Measurements from ENCODE around the gene GPC6. TPM values are rescaled to one million over a fixed set of nuclear protein-coding genes. Genes with fewer than 3 reads are reported as not detected.
A peak's percentile ranks its signal among the peaks of the same experiment; 100 is the strongest.

GPC6 gene
- polyA plus RNA-seq, 10 donors: 8.0 to 21.9 (median 15.3) TPM

DNA sequence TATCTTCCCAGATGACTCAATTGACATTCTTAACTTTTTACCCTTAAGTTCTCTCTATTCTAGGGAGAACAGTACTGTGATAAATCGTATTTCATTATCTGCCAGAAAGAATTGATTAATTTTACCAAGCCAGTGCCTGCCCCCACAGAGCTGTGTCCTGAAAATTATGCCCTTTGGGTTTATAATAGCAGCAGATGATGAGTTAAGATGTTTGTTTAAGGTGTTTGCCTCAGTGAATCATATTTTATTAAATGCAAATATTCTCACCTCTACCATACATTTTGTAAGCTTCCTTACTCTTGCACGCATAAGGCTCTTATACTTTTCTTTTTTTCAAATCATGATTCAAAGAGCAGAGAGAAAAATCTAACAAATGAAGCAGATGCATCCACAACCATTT lies 934.3 kb downstream of the GPC6 start:
- DNase-seq: no peak

DNA sequence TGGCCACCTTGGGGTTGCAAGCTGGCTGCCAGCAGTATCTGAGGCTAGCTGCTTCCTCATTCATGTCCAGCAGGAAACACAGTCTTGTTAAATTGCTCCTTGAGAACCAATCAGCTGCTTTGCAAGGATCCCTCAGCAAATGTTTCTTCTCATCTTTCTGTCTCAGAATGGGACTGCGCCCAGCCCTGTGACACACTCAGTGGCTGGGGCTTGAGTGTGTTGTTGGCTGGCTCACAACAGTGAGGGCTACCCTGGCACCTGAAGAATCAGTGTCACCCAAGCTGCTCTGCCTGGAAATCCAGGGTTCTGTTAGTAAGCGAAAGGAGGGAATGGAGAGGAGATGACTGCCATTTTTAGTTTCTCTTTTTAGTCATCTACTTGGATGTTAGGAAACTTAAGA lies 935.7 kb downstream of the GPC6 start:
- DNase-seq: no peak

DNA sequence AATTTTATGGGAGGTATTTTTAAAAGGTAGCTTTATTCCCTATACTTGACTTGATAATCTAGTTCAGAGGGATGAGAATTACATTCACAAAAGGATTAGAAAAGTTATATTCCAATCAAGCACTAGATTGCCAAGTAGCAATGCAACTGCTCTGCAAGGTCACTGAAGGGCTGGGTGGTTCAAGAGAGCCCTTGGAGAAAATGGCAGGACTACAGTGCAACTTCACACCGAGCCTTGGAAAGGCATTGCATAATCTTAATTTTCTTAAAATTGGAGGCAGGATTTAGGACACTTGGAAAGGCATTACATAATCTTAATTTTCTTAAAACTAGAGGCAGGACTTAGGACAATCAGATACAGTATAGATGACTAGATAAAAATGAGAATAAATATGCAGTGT lies 936.9 kb downstream of the GPC6 start:
- no peak for DNase-seq

DNA sequence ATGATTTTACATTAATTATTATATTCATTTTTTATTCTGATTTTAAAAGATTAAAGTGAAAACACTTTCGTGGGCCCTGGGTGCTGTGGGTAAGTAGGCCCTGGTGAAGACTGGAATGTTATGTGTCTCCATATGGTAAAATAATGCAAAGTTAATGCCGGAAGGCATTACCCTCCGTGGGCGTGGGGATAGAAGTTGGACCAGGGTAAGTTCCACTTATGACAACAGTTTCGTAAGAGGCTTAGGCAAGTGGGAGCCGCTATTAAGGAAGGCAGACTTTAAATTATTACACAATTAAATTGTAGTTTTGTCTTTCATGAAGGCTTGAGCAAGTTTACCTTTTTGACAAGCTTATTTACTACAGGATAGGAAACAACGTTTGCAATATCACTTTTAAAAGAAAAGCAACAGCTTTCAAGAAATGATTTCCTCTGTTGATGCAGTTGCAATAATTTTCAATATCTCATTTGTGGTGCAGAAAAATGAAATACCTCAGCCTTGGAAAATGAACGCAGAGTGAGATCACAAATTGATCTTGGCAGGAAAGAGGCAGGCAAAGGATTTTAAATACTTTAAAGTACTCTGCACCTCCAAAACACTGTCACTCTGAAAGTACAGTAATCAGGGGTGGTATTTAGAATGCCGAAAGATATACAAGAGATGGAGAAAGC lies 942.3 kb downstream of the GPC6 start:
- DNase-seq: peak; percentile 15 to 62 (median 39)

DNA sequence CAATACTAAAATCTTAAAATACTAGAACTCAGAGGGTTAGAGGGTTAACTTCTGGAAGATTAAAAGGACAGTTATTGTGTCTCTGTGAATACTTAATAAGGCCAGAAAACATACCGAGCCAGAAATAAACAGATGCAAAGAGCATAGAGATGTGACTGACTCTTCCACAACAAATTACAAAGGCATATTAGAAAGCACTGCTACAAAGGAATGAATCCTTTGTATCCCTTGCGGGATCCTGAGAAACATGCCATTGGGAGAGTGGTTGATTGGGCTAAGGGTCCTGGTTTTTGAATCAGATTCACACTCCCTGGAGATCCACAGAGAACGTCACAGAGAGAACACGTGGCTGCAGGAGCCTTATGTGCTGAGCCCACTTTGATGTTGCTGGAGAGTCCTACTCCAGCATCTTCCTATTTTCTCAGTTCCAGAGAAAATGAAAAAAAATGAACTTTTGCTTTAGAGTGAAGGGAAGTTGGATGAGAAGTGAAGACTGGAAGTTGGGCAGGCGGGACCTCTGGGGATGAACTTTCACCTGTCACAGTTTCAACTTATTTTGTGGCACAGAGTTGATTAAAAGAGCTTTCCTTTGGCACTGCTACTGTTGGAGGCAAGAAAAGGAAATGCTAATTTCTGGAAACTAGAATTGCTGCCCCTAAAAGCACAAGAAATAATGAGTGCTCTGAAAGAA lies 943.0 kb downstream of the GPC6 start:
- DNase-seq: peak; percentile 8 to 71 (median 42)

DNA sequence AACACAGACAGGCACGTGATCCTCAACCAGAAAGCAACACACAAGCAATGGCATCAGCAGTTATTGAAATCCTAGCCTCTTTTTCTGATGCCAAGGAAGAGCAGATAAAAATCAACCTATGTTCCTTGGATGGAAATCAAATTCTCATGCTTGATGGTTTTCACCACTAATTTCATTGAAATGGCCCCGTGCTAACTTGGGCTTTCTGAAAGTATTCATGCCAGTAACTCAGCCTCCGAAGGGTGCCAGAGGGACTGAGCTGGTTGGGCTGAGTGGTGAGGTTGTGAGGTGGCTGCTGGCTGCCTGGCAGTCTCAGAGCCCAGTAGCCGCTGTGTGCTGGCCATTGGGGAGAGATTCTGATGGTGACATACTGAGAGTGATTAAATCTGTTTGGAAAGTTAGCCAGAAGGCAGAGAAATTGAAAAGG lies 943.6 kb downstream of the GPC6 start:
- peak in 1 of 3 donors; percentile 18 for DNase-seq

DNA sequence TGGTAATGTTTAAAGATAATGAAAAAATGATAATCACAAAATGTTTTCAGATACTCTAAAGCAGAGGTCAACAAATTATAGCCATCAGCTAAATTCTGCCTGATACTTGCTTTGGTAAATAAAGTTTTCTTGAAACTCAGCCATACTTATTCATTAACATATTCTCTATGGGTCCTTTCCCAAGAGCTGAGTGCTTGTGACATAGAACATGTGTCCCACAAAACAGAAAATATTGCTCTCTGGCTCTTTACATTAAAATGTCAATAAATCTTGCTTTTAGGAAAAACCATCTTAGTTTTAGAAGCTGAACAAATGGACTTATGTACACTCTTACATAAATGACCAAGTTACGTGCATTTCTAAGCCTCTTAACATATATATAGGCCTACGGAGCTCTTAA lies 945.8 kb downstream of the GPC6 start:
- no peak for DNase-seq

DNA sequence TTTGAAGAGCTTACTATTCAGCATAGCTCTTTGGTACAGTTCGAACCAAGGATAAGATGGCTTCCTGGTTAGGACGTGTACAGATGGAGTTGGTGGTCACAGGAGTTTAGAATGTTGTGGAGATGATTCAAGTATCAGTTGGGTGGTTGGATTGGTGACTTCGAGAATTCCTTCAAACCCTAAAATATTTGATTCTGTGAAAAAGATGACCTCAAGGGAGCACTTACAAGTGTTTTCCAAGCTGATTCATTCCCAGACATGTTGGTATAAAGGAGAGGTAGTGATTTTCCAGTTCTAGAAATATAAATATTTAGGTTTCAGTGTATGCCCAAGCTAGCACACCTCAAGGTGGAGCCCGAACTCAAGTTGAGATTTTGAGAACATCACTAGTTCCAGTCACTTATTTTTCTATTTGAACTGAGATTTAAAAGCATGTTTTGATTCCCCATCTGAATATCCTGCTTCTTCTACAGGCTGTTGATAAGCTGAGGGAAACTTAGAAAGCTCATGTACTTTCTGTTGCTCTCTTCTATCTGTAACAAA lies 946.8 kb downstream of the GPC6 start:
- DNase-seq: peak in 1 of 3 donors; percentile 55

DNA sequence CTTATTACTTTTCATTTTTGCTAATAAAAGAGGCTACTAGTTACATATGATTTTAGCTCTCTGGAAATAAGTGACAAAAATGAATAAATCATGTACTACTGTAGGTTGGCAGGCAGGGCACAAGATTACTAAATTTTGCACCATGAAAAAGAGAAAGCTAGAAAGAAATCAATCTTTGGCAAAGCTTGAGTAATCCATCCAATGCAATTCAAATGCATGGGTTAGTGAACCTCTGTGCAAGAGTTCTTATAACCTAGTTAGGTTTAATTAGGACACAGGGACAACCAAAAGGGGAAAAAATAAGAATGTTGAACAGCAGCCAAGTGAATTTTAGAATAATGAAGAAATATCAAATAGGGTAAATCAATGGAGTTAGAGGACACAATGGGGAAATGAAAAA lies 947.4 kb downstream of the GPC6 start:
- DNase-seq: no peak

DNA sequence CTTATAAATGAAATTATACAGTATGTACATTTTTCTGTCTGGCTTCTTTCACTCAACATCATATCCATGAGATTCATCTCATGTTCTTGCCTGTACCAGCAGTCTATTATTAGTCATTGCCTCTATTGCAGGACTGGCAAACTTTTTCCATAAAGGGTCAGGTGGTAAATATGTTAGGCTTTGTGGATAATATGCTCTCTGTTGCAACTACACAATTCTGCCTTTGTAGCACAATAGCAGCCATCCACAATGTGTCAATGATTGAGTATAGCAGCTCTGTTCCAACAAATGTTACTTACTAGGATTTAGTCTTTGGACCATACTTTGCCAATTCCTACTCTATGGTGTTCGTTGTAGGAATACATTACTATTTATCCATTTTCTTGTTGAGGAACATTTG lies 948.5 kb downstream of the GPC6 start:
- no peak for DNase-seq

DNA sequence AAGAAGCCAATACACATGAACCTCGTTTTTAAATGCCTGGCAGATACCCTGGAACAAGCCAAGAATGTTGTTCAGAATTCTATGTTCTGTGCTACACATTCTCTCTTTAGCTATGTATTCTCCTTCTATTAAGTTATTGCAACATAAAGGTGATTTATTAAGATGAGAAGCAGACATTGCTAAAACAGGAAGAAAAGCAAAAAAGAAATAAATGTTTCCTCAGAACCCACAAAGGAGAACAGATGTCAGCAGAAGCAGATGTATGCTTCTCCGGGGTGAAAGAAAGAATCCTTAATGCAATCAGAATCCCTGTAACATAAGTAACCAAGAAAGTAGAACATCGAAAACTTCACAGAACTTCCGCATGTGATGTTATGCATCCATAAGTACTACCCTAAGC lies 950.0 kb downstream of the GPC6 start:
- DNase-seq: peak in 2 of 3 donors; percentile 33 to 67

DNA sequence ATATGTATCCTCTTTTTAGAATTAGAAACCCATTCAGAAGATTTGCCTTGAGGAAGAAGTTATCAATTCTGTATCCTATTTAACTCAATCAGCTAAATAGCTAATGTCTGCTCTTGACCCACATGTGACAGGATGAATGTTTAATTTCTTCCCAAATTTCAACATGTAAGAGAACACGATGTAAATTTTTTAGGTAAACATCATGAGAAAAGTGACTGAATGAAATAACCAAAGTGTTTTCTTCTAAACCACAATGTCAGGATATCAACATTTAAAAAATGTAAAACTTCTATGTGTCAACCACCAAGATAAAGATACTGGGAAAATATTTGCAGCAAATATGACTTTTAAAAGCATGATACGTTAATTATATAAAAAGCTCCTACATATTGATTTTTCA lies 950.4 kb downstream of the GPC6 start:
- DNase-seq: no peak

DNA sequence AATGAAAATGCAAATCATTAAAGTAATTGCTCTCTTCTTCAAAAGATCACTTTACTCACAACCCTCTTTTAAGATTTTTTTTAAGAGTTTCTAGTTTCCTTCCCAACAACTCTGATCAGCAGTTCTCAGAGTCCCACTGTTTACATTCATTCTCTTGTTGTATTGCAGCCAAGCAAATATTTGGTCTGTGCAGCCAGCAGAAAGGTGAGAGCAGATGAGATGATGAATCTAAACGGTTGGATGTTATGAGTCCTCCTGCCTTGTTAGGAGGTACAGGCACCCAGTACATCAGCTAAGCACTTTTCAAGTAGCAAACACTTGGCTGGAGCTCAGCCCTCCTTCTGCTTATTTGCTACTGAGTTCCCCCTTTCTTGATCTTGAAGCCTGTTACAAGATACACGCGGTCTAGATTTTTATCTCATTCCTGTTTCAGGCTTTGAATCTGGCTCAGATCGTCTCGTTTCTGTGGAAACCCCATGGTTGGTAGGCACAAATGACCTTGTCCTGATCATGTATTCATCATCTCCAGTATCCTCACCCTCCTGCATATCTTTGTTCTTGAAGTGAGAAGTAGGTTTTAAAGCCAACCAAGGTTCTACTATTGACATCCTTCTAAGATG lies 952.1 kb downstream of the GPC6 start:
- DNase-seq: no peak

DNA sequence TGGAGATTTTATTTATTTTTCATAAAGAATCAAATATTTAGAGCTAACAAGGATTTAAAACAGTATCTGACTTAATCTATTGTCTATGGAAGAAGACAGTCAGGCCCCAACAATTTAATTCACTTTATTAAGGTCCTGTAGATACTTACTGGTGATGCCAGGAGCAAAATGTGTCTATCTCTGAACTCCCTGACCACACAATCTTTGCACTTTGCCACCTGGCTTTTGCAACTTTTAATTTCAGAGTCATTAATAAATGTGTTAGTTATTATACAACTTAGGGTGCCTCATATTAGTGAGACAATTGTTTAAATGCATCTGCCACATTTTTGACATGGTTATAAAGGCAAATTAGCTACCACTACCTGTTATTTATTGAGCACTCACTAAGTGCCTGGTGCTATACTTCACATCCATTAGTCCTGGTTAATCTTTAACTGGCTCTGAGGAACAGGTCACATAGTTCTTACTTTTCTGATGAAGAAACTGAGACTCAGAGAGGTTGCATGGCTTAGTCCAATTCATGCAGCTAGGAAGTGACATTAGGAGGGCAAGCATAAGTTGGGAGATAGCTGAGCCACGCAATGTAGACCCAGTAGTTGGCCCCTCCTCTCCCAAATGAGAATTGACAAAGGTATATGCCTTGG lies 955.0 kb downstream of the GPC6 start:
- no peak for DNase-seq

DNA sequence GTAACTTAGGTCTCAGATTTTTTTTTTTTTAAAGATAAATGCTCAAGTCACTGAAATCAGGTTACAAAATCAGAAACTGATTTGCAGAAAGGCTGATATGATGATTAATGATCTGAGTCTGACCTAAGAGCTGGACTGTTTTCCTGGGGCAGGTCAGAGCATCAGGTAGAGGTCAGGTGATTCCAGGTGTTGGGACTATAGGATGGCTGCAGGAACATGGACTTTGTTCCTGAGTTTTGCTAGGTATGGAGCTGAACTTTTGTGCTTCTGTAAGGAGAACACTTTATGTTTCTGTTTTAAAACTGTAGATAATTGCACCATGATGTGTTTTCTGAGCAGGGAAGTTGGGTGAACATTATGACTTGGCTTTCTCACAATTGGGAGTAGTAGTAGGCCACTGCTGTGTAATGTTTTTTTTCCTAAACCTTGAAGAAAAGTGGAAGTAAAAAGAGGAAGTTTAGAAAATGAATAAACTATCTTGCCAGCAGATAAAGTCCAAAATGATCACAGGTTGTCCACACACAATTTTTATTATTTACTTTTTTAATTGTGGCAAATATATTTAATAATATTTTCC lies 955.7 kb downstream of the GPC6 start:
- DNase-seq: no peak

DNA sequence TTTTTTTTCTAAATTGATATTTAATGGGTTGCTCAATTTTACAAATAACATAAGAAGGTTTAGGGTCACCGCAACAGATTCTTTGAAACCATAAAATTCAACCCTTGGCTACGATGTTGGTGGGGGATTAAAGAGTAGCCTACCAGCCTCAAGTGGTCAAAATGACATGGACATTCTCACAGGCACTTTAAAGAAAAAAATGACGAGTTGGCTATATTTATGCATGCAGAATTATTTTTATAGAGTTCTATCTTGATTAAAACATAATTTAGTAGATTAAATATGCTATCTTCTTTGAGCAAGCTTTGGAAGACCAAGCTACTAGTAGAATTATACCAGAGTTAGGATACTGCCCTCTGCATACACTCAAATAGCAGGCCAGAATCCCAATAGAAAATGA lies 959.9 kb downstream of the GPC6 start:
- DNase-seq: no peak

DNA sequence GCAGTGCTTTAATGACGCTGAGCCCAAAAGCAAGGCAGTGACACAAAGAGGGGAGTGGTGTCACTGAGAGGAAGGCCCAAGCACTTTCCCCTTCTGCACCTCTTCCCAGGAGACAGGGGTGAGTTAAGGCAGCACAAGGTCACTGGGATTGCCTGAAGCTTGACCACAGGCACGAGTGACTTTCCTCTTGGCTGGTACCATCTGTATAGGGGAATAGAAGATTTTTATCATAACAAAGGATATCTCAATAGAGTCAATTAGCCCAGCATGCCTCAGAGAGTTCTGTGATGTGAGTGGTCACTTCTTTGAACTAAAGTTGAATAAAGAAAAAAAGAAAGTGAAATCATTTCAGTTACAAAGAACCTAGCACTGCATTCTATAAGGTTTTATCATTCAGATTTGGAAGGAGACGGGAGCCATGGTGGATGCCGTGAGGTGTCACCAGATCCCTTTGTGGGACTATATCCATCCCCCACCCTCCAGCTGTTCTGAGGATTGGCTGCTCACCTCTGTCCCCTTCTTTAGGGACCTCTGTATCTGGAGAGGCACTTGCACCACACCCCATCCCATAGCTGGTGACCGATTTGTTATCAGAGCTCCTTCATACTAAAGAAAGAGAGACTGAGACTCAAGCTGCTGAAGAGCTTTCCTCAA lies 961.7 kb downstream of the GPC6 start:
- no peak for DNase-seq

DNA sequence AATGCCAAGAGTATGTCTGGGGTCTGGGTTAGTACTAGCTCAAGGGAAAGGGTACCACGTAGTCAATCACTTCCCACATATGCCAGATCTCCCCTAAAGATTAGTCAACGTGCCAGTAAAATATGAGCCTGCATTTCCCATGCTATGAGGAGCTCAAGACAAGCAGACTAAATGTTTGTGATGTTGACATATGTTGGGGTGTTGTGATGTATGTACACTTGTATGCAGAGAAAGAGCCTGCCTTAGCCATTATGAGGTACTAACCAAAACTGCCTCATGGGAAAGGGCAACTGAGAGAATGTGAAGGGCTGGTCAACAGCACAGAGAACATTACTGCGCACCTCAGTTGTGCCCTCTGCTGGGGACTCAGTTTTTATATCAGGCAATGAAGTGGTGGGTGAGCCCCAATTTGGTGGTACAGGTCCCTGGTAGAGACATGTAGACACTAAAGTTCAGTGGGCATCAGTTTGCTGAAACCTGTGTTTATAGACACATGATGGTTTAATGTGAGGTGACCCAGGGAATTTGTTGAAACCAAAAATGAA lies 965.9 kb downstream of the GPC6 start:
- peak in 1 of 3 donors; percentile 14 for DNase-seq

DNA sequence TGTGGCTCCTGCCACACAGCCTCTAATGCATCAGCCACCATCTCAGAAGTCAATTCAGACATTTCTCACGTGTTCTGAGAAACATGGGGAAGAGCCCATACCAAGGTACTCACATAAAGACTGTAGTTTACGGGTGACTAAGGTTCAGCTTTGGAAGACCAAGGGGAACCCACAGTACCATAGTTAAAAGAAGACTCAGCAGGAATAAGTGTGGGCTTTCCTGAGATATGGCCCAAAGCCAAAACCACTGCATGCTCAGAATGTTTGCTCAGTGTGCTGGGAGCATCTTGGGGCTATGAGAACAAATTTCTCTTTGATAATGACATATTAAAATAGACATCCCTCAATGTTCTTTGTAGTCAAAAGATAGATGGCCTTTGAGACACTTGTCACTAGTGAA lies 969.1 kb downstream of the GPC6 start:
- DNase-seq: peak in 1 of 3 donors; percentile 88

DNA sequence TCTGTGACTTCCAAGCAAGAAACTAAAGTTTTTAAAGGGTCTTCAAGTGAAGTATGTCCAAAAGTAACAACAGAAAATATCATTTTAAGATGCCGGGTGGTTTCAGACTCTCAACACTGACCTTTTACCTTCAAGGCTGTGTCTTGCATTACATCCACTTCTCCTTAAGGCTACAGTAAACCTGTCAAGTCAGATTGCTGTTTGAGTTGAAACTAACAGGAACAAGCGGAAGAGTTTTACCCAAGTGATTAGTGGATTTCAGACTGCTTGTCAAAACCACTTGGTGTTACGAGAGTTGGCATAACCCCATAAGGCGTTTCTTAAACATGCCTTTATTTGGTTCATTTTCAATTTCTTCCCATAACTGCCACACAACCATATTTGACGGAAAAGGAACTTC lies 969.8 kb downstream of the GPC6 start:
- DNase-seq: no peak

DNA sequence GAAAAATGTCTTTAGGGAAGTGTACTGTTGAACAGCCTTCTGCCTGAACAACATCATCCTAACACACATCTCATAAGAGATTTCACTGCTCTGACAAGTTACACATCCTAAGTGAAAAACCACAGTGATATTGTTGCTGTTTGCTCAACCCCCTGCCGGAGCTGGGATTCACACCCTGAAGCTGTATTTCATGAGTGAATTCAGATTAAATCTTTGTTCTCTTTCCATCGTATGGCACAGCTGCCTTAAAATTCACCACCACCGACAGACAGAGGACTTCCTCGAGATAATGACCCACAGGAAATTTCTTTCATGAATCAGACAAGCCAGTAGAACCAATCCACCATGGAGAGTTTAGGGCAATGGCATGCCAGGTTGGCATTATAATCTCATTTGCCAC lies 972.1 kb downstream of the GPC6 start:
- no peak for DNase-seq
